Activated CD8-positive, alpha-beta T cell treated with anti-CD3 and anti-CD28 coated beads for 36 hours (primary cell): Measurements from ENCODE around the gene HTR3B. TPM values are rescaled to one million over a fixed set of nuclear protein-coding genes. Genes with fewer than 3 reads are reported as not detected.
"Not testable (repeated sequence)": the region's sequence is repeated elsewhere in the genome, so short reads cannot be mapped to it uniquely, and the experiment has no call there.

Experiments
- ATAC-seq: fragments of 200-7000 bp; cut with Tn5 transposase; one replicate; pipeline ENCODE4 v1.10.0; 2021; ENCODE audit warnings: mild to moderate bottlenecking, moderate library complexity
- CTCF ChIA-PET: fragments of 350-600 bp; sonication (Branson Sonifier 250); formaldehyde crosslinking; loops from one replicate; lab custom pipeline; 2021; ENCODE audit warnings: antibody characterized with exemption; lab: Charles Lee
- POLR2A ChIA-PET: fragments of 350-600 bp; sonication (Branson Sonifier 250); formaldehyde crosslinking; loops from one replicate; lab custom pipeline; 2021; ENCODE audit warnings: antibody characterized with exemption; lab: Charles Lee
- DNase-seq: peaks from one replicate; pipeline ENCODE4 v3.0.0-alpha.2; 2020
- H3K27ac Mint-ChIP-seq: one replicate; pipeline ENCODE4 v1.8.0; 2021; ENCODE audit warnings: mild to moderate bottlenecking, mixed read lengths
- H3K27me3 Mint-ChIP-seq: one replicate; pipeline ENCODE4 v1.8.0; 2021; ENCODE audit warnings: mixed read lengths
- H3K36me3 Mint-ChIP-seq: one replicate; pipeline ENCODE4 v1.8.0; 2021; ENCODE audit warnings: low read depth, mixed read lengths
- H3K4me1 Mint-ChIP-seq: one replicate; pipeline ENCODE4 v1.8.0; 2021; ENCODE audit warnings: low read depth, mixed read lengths
- H3K4me3 Mint-ChIP-seq: one replicate; pipeline ENCODE4 v1.8.0; 2021; ENCODE audit warnings: mild to moderate bottlenecking, moderate library complexity, mixed read lengths
- H3K9me3 Mint-ChIP-seq: one replicate; pipeline ENCODE4 v1.8.0; 2021; ENCODE audit warnings: mixed read lengths
- CTCF ChIP-seq: fragments of 200-600 bp; IDR thresholded peaks from one replicate; pipeline ENCODE4 v1.8.0; 2022; ENCODE audit warnings: antibody characterized with exemption, mild to moderate bottlenecking
- intact Hi-C: fragments of 100-400 bp; cut with micrococcal nuclease; formaldehyde crosslinking; loops from one replicate; pipeline ENCODE4 v1.10.0; 2022
- total RNA-seq, 2 experiments: library from RNA; stranded (reverse); gene quantifications; one replicate each; pipeline ENCODE4 v1.2.3, GENCODE V29; 2021

The HTR3B gene
- total RNA-seq, 2 experiments from 2014 or later: not detected

- H3K9me3 Mint-ChIP-seq: no peaks in the 10 kb centered on the region
- ChIA-PET CTCF (no interaction called here), POLR2A (no interaction called here)
- no peaks in the 10 kb centered on the region for H3K36me3 Mint-ChIP-seq
- no peak for DNase-seq
- H3K27ac Mint-ChIP-seq: no peak overlapping the region
- H3K27me3 Mint-ChIP-seq: peaks cover 11% of the 10 kb centered on the region
- TF ChIP-seq CTCF: no peak
- ATAC-seq: no peak
- no peaks in the 10 kb centered on the region for H3K4me1 Mint-ChIP-seq
- intact Hi-C loops: no loop called here
- H3K4me3 Mint-ChIP-seq: no peak overlapping the region
These were observed 30.2 kb downstream of the HTR3B start for GRCh38 chr11:113934761-113935160.

GRCh38 chr11:113935858-113936257, 31.3 kb downstream of the HTR3B start:
- ATAC-seq (no peak), DNase-seq (no peak)
- no peaks in the 10 kb centered on the region for H3K4me1 Mint-ChIP-seq
- H3K4me3 Mint-ChIP-seq: no peak overlapping the region
- no peak overlapping the region for H3K27ac Mint-ChIP-seq
- intact Hi-C loops: no loop called here
- TF ChIP-seq CTCF: no peak
- H3K27me3 Mint-ChIP-seq: peaks cover 11% of the 10 kb centered on the region
- no peaks in the 10 kb centered on the region for H3K36me3 Mint-ChIP-seq
- H3K9me3 Mint-ChIP-seq: no peaks in the 10 kb centered on the region
- ChIA-PET CTCF (no interaction called here), POLR2A (no interaction called here)

- ChIA-PET POLR2A (no interaction called here), CTCF (no interaction called here)
- TF ChIP-seq CTCF: no peak
- H3K27ac Mint-ChIP-seq: no peak overlapping the region
- H3K4me3 Mint-ChIP-seq: no peak overlapping the region
- DNase-seq (no peak), ATAC-seq (no peak)
- no peaks in the 10 kb centered on the region for H3K4me1 Mint-ChIP-seq
- peaks cover 11% of the 10 kb centered on the region for H3K27me3 Mint-ChIP-seq
- no peaks in the 10 kb centered on the region for H3K9me3 Mint-ChIP-seq
- intact Hi-C loops: no loop called here
- no peaks in the 10 kb centered on the region for H3K36me3 Mint-ChIP-seq
These were observed 33.3 kb downstream of the HTR3B start for GRCh38 chr11:113937918-113938317.

GRCh38 chr11:113942256-113942655, 37.7 kb downstream of the HTR3B start:
- ChIA-PET CTCF (no interaction called here), POLR2A (no interaction called here)
- DNase-seq (no peak), ATAC-seq (no peak)
- no peaks in the 10 kb centered on the region for H3K36me3 Mint-ChIP-seq
- no peaks in the 10 kb centered on the region for H3K4me1 Mint-ChIP-seq
- H3K4me3 Mint-ChIP-seq: no peak overlapping the region
- H3K27me3 Mint-ChIP-seq: peaks cover 8% of the 10 kb centered on the region
- no peaks in the 10 kb centered on the region for H3K9me3 Mint-ChIP-seq
- TF ChIP-seq CTCF: no peak
- H3K27ac Mint-ChIP-seq: no peak overlapping the region
- intact Hi-C loops: no loop called here

GRCh38 chr11:113946162-113946561, 41.6 kb downstream of the HTR3B start:
- H3K4me1 Mint-ChIP-seq, POLR2A ChIA-PET, intact Hi-C loops, DNase-seq, CTCF ChIA-PET, ATAC-seq, H3K4me3 Mint-ChIP-seq, H3K9me3 Mint-ChIP-seq, H3K27ac Mint-ChIP-seq, H3K27me3 Mint-ChIP-seq, H3K36me3 Mint-ChIP-seq: not testable (repeated sequence)

GRCh38 chr11:113947994-113948393, 43.4 kb downstream of the HTR3B start:
- intact Hi-C loops: no loop called here
- Mint-ChIP-seq H3K4me3 (no peak overlapping the region), H3K36me3 (no peaks in the 10 kb centered on the region), H3K27me3 (peaks cover 8% of the 10 kb centered on the region), H3K9me3 (no peaks in the 10 kb centered on the region), H3K4me1 (no peaks in the 10 kb centered on the region), H3K27ac (no peak overlapping the region)
- CTCF ChIA-PET: no interaction called here
- no peak for TF ChIP-seq CTCF
- POLR2A ChIA-PET: no interaction called here
- ATAC-seq: no peak
- DNase-seq: no peak
